ENCODE data around the gene ZNF148.

GRCh38 chr3:125406070-125406469, 30.9 kb upstream of the ZNF148 start:
- TF ChIP-seq POLR2A (IDR thresholded peaks at IDR 0.05) (no peak), CTCF (IDR thresholded peaks at IDR 0.05) (no peak)
